Type B pancreatic cell (in vitro differentiated cells): ENCODE results near the gene HSD11B1. TPM values are rescaled to one million over a fixed set of nuclear protein-coding genes. Genes with fewer than 3 reads are reported as not detected.

Experiments used
- DNase-seq: peaks from one replicate; pipeline ENCODE4 v3.0.0; 2021; ENCODE audit warnings: mixed read lengths; ENCODE audit not compliant: unreplicated experiment; ENCODE audit errors: extremely low spot score
- H3K27ac Mint-ChIP-seq: 2 replicates; pipeline ENCODE4 v1.8.0; 2021; ENCODE audit warnings: mild to moderate bottlenecking, mixed read lengths
- H3K27me3 Mint-ChIP-seq: 2 replicates; pipeline ENCODE4 v1.8.0; 2021; ENCODE audit warnings: mixed read lengths
- H3K36me3 Mint-ChIP-seq: 2 replicates; pipeline ENCODE4 v1.8.0; 2021; ENCODE audit warnings: mixed read lengths
- H3K4me1 Mint-ChIP-seq: one replicate; pipeline ENCODE4 v1.8.0; 2021; ENCODE audit warnings: mixed read lengths; ENCODE audit not compliant: unreplicated experiment
- H3K4me3 Mint-ChIP-seq: 2 replicates; pipeline ENCODE4 v1.8.0; 2021; ENCODE audit warnings: mild to moderate bottlenecking, mixed read lengths
- H3K9me3 Mint-ChIP-seq: 2 replicates; pipeline ENCODE4 v1.8.0; 2021; ENCODE audit warnings: mixed read lengths
- total RNA-seq: library from RNA; stranded (reverse); gene quantifications from 2 replicates; pipeline ENCODE4 v1.2.1, GENCODE V29; 2021; ENCODE audit warnings: low replicate concordance
- TF ChIP-seq, protein P1 (sequence below): fragments of 200-600 bp; sonication (generic); conservative IDR thresholded peaks from 2 replicates; pipeline ENCODE4 v1.5.0; 2021; ENCODE audit warnings: antibody characterized with exemption, mild to moderate bottlenecking

HSD11B1 gene
- total RNA-seq, 1 donor from 2014 or later = not detected

DNA sequence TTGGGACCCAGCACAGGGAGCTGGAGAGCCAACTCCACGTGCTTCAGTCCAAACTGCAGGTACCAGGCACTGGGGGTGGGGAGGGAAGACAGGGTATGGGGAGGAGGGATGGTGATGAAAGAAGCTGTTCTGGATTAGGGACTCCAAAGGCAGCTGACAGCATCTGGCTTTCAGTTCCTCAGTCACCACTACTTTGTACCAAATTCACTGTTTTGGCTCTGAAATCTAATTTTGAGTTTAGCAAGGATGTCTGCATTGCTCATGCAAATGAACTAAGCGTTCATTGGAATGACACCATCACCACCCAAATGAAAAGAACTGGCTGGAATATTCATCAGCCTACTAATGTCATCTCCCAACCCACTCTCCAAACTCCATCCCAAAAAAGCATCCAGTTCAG is 71.0 kb downstream of the HSD11B1 start:
- Mint-ChIP-seq H3K27ac (no peak overlapping the region), H3K4me3 (no peak overlapping the region), H3K36me3 (peaks cover 3% of the 10 kb centered on the region), H3K9me3 (no peaks in the 10 kb centered on the region), H3K4me1 (peaks cover 11% of the 10 kb centered on the region), H3K27me3 (peaks cover 9% of the 10 kb centered on the region)
- TF ChIP-seq, protein P1, sequence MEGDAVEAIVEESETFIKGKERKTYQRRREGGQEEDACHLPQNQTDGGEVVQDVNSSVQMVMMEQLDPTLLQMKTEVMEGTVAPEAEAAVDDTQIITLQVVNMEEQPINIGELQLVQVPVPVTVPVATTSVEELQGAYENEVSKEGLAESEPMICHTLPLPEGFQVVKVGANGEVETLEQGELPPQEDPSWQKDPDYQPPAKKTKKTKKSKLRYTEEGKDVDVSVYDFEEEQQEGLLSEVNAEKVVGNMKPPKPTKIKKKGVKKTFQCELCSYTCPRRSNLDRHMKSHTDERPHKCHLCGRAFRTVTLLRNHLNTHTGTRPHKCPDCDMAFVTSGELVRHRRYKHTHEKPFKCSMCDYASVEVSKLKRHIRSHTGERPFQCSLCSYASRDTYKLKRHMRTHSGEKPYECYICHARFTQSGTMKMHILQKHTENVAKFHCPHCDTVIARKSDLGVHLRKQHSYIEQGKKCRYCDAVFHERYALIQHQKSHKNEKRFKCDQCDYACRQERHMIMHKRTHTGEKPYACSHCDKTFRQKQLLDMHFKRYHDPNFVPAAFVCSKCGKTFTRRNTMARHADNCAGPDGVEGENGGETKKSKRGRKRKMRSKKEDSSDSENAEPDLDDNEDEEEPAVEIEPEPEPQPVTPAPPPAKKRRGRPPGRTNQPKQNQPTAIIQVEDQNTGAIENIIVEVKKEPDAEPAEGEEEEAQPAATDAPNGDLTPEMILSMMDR = no peak
- DNase-seq = no peak

DNA sequence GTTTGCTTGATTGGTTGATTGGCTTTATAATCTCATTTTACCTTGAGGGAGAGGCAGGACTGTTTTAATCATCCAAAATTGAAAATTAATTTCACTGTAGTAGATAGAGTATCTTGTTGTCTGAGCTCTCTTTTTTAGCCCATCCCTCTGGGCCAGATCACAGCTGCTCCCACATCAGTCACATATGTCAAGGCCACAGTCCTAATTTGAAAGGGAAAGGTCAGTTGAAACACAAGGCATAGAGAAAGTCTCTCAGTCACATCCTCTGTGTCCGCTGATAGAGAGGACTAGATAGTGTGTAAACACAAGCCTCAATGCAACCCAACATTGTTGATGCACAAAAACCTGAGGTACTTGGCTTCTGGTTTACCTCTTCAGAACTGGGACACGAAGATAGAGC is 72.9 kb downstream of the HSD11B1 start:
- Mint-ChIP-seq H3K27ac (no peak overlapping the region), H3K27me3 (peaks cover 9% of the 10 kb centered on the region), H3K4me3 (no peak overlapping the region), H3K4me1 (peaks cover 11% of the 10 kb centered on the region), H3K9me3 (no peaks in the 10 kb centered on the region), H3K36me3 (peaks cover 8% of the 10 kb centered on the region)
- TF ChIP-seq, protein P1 = no peak
- no peak for DNase-seq

DNA sequence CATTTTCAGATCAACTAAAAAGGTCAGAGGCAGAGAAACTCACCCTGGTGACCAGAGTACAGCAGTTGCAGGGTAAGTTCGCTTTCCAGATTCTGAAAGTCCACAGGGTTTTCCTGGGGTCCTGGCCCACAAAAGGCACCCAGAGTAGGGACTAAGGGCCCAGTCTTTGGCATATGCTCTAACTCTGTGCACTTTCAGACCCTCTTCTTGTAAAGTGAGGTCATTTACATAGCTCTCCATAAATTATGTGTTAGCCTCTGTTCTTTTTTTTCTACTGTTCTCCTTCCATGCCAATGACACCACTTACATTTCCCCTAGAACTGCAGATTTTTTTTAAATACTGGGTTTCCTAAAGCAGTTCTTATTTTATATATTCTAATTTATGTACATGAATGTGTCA is 73.5 kb downstream of the HSD11B1 start:
- Mint-ChIP-seq H3K4me1 (peaks cover 11% of the 10 kb centered on the region), H3K27me3 (peaks cover 5% of the 10 kb centered on the region), H3K9me3 (no peaks in the 10 kb centered on the region), H3K36me3 (peaks cover 9% of the 10 kb centered on the region), H3K27ac (no peak overlapping the region), H3K4me3 (no peak overlapping the region)
- TF ChIP-seq, protein P1 = no peak
- DNase-seq = no peak

DNA sequence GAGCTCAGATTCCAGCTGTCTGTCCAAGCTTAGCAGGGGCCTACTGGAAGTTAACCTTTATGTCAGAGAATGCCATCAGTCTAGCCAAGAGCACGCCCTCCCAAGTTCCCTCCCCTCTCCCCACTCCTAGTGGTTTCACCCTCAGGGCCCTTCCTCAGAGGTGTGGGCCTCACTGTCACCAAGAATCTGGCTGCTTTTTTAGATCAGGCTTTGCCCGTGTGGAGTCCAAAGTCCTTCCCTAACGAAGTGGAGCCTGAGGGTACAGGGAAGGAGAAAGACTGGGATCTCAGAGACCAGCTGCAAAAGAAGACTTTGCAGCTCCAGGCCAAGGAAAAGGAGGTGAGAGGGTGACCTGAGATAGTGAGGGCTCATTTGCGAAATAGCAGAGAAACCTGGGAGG is 75.6 kb downstream of the HSD11B1 start:
- Mint-ChIP-seq H3K27me3 (peaks cover 3% of the 10 kb centered on the region), H3K9me3 (no peaks in the 10 kb centered on the region), H3K4me1 (peaks cover 21% of the 10 kb centered on the region), H3K27ac (peak overlapping the region; percentile 83), H3K36me3 (peaks cover 22% of the 10 kb centered on the region), H3K4me3 (peak overlapping the region; percentile 33)
- TF ChIP-seq, protein P1 = no peak
- no peak for DNase-seq

DNA sequence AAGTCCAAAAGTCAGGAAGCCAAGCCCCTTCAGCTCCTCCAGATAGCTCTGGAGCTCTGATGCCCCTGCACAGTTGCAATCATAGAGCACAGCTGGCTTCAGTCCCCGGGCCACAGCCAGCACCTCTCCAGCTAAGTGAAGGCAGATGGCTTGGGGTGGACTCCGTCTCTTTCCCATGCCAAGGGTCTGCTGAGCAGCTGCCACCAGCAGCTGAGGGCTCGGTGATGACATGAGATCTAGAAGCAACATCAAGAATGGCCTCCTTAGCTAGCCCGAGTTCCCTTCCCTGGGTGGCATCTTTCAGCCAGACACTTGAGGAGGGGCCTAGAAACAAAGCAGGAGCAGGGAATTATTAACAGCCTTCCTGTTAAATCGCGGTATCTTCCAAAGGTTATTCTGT is 78.7 kb downstream of the HSD11B1 start:
- TF ChIP-seq, protein P1 = no peak
- Mint-ChIP-seq H3K27ac (peak overlapping the region; percentile 98), H3K9me3 (no peaks in the 10 kb centered on the region)

More for the DNA sequence above, 78.7 kb downstream of the HSD11B1 start:
- DNase-seq = no peak
- Mint-ChIP-seq H3K27me3 (peaks cover 14% of the 10 kb centered on the region), H3K36me3 (peaks cover 38% of the 10 kb centered on the region), H3K4me3 (peak overlapping the region; percentile 96), H3K4me1 (peaks cover 30% of the 10 kb centered on the region)

Other genes with a start within 250 kb of the HSD11B1 start
- 2.0 and 9.4 TPM in 2 replicates for gene CAMK1G, start 121.1 kb upstream of the HSD11B1 start, total RNA-seq
- gene LAMB3, start 52.4 kb upstream of the HSD11B1 start, total RNA-seq = 17.0 and 47.3 TPM in 2 replicates
- 0.88 and 6.4 TPM in 2 replicates for gene G0S2, start 29.4 kb upstream of the HSD11B1 start, total RNA-seq
- 1.7 TPM in 1 of 2 replicates, not detected in the other for gene TRAF3IP3, start 51.2 kb downstream of the HSD11B1 start, total RNA-seq
- 3.6 TPM in 2 replicates for gene C1orf74, start 79.7 kb downstream of the HSD11B1 start, total RNA-seq
- 28.2 and 67.4 TPM in 2 replicates for gene IRF6, start 101.3 kb downstream of the HSD11B1 start, total RNA-seq
- gene UTP25, start 123.1 kb downstream of the HSD11B1 start, total RNA-seq = 8.4 and 9.4 TPM in 2 replicates
- gene SYT14, start 233.4 kb downstream of the HSD11B1 start, total RNA-seq = 3.9 and 5.7 TPM in 2 replicates